GM18505 (cell line): ENCODE results near the gene SOD1.

Experiments used
- ATAC-seq: cut with Tn5 transposase; IDR thresholded peaks from one replicate; pipeline ENCODE4 v1.9.1; 2021; ENCODE audit not compliant: unreplicated experiment
- POLR2A ChIP-seq: IDR thresholded peaks from 4 replicates; pipeline ENCODE4 v1.6.1; 2011; ENCODE audit warnings: borderline replicate concordance; ENCODE audit not compliant: insufficient read depth, insufficient read length; ENCODE audit errors: extremely low read depth

Gene SOD1

GRCh38 chr21:31711326-31711725 lies 51.8 kb downstream of the SOD1 start:
- no peak for ATAC-seq
- TF ChIP-seq POLR2A, result no peak

- TF ChIP-seq POLR2A, result no peak
- no peak for ATAC-seq
These were observed 52.3 kb downstream of the SOD1 start for GRCh38 chr21:31711745-31712285.

- no peak for TF ChIP-seq POLR2A
- no peak for ATAC-seq
These were observed 53.6 kb downstream of the SOD1 start for GRCh38 chr21:31713115-31713514.

GRCh38 chr21:31713973-31714740 lies 54.7 kb downstream of the SOD1 start:
- TF ChIP-seq POLR2A, result no peak
- no peak for ATAC-seq

DNA sequence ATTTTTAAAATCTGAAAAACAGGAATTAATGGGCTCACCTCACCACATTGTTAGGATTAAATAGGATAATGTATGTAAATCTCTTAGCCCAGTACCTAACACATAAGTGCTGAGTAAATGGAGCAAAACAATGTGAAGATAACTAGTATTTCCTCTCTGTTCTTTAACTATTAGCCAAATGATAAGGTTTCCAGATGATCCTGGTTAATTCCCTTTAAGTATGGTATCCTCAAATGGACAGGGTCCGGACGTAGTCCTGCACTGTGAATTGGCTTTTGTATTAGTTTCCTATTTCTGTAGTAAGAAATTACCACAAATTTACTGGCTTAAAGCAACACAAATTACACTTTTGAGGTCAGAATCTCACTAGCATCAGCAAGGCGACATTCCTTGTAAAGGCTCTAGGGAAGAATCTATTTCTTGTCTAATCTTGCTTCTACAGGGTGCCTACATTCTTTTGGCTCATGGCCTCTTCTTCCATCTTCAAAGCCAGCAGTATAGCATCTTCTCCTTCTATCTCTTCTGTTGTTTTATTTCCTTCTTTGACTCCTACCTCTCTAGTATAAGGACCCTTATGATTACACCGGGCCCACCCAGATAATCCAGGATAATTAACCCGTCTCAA lies 55.4 kb downstream of the SOD1 start:
- ATAC-seq, result no peak
- TF ChIP-seq POLR2A, result no peak

DNA sequence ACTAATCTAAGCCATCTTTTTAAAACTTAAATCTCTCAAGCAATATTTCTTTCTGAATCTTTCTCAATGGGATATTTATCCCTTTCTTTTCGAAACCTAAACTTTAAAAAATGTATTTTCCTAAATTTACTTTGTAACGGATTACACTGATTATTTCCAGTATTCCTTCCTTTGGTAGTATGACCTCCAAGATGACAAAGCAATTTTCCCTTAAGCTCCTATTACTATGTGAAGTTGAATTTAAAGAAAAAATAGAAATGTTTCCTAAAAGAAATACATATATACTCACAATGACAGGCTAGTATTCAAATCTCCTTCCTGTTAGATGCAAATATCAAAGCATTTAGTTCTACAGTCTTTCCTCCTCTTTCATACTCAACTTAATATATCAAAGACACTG lies 56.6 kb downstream of the SOD1 start:
- no peak for TF ChIP-seq POLR2A
- no peak for ATAC-seq
